Measurements from ENCODE around the gene SNAPC2.

Gene SNAPC2

DNA sequence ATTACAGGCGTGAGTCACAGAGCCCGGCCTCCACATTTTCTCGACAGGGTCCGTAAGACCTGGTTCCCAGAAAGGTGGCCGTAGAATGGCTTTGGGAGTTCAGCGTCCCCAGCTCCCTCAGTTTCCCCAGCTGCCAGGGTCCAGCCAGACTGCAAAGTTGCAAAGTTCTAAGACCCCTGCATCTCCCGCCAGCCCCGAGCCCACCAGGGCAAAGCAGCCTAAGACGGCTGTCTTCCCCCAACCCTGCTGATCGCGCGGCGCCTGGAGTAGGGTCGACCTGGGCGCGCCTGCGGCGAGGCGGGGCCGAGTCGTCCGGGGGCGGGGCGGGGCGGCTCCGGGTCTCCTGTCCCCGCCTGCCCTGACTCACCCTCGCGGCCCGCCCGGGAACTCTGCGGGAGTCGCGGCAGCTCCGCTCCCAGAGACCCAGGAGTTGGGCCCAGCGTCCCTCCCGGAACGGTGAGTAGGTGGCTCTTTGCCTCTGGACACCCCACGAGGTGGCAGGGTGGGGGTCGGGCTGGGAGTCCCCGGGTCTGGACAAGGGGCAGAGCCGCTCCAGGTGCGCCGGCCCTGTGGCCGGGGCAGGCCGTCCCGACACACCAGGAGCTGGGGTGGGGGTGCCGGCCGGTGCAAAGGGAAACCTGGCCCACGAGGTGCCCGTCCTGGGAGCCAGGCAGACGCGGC lies 31.9 kb upstream of the SNAPC2 start, which contains the start of gene LRRC8E:
Gene LRRC8E, plus strand, starts transcription at position 366 of the 681 bp plus-strand sequence. CDS start 7,094 bp downstream, outside the sequence.
- peak; percentile 56 for DNase-seq (ENCODE audit: low spot score)
- FAIRE-seq, result no peak

DNA sequence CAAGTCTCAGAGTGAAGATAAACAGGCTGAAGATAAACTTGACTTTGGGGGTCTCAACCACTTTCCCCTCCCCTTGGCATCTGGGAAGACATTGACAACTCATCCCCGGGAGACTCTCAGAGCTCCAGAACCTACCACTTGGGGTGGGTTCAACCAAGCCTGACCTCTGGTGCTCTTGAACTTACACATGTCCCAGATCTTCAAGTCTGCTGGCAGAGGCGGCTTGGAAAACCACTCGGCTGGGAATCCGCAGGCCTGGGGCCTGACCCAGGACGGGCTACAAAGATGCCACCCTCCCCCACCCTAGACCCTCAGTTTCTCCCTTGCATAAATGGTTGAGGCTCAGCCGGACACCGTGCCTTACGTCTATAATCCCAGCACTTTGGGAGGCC lies 31.3 kb upstream of the SNAPC2 start:
- DNase-seq (ENCODE audit: low spot score), result no peak
- no peak for FAIRE-seq

DNA sequence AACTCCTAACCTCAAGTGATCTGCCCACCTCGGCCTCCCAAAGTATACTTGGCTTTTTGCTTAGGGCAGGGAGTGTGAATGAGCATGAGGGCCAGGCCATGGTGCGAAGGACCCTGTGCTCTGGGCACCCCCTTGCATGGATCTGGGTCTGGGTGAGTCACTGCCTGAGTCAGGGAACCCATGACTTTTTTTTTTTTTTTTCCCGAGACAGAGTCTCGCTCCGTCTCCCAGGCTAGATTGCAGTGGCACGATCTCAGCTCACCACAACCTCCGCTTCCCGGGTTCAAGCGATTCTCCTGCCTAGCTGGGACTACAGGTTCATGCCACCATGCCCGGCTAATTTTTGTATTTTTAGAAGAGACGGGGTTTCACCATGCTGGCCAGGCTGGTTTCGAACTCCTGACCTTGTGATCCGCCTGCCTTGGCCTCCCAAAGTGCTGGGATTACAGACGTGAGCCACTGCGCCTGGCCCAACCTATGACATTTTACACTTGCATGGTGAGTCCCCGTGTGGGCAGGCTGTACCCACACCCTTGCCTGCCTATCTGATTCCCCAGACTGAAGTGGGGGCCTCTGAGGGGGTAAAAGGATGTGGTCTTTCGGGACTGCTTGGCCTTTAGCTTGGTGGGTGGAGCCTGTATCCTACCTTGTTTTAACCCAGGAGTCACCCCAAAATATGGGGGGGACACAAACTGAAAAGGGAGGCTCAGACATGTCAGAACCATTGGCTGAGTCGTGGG lies 26.6 kb upstream of the SNAPC2 start:
- DNase-seq (ENCODE audit: low spot score), result peak; percentile 71

DNA sequence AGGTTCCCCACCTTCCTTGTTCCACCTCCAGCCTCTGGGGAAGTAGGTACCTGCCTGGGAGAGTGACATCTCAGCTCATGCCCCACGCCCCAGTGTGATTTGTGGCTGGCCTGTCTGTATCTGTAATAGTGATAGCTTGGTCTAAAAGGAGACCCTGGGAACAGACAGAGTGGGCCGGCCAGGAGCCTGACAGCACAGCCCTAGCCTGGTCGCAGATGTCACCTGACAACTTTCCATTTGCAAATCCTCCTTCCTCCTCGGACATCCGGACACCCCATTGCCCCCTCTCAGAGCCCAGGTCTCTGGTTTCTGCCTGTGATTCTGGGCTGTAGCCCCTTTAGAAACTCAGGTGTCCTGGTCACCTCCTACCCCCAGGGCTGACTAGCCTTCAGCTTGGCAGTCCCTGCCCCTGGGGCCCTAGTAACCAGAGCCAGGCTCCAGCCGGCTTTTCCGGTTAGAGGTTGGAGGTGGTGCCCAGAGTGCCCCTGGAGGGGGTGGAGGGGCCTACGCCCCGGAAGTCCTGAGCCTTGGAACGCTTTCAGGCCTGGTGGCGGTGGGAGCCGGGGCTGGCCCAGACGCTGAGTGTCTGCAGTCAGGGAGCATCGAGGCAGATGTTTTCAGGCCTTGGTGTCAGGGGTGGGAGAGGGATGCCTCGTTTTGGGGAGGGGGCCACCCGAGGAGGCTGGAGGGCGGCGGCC lies 25.4 kb upstream of the SNAPC2 start:
- DNase-seq (ENCODE audit: low spot score) (no peak), FAIRE-seq (no peak)

More for the DNA sequence above, 26.6 kb upstream of the SNAPC2 start:
- peak; percentile 76 for FAIRE-seq

DNA sequence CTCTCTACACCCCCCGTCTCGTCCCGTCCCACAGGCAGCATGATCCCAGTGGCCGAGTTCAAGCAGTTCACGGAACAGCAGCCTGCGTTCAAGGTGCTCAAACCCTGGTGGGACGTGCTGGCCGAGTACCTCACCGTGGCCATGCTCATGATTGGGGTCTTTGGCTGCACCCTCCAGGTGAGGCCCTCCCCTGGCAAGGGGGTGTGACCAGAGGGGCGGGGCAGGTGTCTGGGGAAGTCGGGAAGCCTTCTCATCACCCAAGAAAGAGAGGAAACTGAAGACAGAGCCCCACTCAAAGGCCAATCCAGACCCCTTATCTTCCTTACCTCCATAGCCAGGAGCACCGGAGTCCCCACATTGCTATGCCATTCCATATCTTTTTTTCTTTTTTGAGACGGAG lies 24.6 kb upstream of the SNAPC2 start:
- FAIRE-seq (no peak), DNase-seq (ENCODE audit: low spot score) (no peak)

DNA sequence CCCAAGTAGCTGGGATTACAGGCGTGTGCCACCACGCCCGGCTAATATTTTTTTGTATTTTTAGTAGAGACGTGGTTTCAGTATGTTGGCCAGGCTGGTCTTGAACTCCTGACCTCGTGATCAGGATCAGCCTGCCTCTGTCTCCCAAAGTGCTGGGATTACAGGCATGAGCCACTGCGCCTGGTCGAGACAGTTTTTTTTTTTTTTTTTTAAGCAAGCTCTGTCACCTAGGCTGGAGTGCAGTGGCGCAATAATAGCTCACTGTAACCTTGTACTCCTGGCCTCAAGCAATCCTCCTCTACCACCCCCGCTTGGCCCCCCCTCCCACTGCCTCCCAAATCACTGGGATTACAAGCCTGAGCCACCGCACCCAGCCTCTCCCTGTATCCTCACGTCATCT lies 22.8 kb upstream of the SNAPC2 start:
- DNase-seq (ENCODE audit: low spot score) (no peak), FAIRE-seq (no peak)

DNA sequence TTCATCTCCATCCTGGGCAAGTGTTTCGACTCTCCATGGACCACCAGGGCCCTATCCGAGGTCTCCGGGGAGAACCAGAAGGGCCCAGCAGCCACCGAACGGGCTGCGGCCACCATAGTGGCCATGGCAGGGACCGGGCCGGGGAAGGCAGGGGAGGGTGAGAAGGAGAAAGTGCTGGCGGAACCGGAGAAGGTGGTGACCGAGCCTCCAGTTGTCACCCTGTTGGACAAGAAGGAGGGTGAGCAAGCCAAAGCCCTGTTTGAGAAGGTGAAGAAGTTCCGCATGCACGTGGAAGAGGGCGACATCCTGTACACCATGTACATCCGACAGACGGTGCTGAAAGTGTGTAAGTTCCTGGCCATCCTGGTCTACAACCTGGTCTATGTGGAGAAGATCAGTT lies 21.2 kb upstream of the SNAPC2 start:
- FAIRE-seq (no peak), DNase-seq (ENCODE audit: low spot score) (no peak)

DNA sequence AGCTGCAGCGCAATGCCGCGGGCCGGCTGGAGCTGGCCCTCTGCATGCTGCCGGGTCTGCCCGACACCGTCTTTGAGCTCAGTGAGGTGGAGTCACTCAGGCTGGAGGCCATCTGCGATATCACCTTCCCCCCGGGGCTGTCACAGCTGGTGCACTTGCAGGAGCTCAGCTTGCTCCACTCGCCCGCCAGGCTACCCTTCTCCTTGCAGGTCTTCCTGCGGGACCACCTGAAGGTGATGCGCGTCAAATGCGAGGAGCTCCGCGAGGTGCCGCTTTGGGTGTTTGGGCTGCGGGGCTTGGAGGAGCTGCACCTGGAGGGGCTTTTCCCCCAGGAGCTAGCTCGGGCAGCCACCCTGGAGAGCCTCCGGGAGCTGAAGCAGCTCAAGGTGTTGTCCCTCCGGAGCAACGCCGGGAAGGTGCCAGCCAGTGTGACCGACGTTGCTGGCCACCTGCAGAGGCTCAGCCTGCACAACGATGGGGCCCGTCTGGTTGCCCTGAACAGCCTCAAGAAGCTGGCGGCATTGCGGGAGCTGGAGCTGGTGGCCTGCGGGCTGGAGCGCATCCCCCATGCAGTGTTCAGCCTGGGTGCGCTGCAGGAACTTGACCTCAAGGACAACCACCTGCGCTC lies 20.3 kb upstream of the SNAPC2 start:
- DNase-seq (ENCODE audit: low spot score) (no peak), FAIRE-seq (no peak)

DNA sequence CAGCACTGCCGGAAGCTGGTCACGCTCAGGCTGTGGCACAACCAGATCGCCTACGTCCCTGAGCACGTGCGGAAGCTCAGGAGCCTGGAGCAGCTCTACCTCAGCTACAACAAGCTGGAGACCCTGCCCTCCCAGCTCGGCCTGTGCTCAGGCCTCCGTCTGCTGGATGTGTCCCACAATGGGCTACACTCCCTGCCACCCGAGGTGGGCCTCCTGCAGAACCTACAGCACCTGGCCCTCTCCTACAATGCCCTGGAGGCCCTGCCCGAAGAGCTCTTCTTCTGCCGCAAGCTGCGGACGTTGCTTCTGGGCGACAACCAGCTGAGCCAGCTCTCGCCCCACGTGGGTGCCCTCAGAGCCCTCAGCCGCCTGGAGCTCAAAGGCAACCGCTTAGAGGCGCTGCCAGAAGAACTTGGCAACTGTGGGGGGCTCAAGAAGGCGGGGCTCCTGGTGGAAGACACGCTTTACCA lies 19.7 kb upstream of the SNAPC2 start:
- no peak for DNase-seq (ENCODE audit: low spot score)
- no peak for FAIRE-seq

DNA sequence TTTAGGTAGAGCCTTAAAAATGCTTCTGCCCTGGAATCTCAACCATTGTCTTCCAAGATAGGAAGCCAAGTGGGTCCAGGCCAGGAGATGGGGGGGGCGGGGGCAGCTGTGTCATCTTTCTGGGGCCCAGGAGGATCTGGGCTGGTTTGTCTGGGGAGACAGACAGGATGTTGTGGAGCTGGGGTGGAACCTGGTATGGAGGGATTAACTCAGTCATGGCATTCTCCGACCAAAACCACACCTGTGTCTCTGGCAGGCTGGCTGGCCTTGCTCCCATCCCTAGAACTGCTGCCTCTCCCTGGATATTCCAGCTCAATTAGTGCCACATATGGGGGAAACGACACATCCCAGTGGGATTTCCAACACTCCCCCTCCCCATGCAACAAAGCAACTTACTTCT lies 19.2 kb upstream of the SNAPC2 start:
- DNase-seq (ENCODE audit: low spot score) (no peak), FAIRE-seq (no peak)

DNA sequence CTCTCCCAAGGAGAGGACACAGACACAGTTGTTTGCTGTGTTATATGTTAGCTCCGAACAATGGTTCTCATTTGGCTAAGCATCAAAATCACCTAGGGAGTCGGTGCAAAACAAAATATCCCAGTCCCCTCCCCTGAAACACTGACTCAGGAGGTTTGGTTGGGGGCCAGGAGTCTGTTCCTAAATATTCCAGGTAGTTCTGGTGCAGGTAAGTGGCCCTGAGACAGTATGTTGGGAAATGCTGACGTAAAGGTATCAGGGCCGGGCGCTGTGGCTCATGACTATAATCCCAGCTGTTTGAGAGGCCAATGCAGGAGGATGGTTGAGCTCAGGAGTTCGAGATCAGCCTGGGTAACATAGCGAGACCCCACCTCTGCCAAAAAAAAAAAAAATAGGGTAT lies 18.8 kb upstream of the SNAPC2 start:
- DNase-seq (ENCODE audit: low spot score) (no peak), FAIRE-seq (no peak)

DNA sequence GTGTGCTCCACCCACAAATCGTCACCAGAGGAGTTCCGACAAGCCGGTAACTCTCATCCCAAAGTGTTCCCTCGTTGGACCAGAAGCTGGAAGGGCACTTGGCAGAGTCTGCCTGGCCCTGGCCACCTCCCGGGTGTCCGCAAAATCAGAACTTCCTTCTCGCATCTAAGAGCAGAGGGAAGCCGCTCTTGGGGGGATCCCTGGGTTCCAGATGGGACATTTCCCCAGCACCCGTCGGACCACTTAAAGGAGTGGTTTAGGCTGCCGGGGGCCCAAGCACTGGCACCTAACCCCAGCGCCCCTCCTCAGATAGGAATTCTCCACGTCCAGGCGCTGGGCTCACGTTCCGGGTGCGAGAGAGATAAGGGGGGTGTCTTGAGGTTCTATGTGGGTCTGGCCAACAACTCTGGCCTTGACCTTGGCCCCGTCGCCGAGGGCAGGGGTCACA lies 17.3 kb upstream of the SNAPC2 start:
- FAIRE-seq (no peak), DNase-seq (ENCODE audit: low spot score) (no peak)

DNA sequence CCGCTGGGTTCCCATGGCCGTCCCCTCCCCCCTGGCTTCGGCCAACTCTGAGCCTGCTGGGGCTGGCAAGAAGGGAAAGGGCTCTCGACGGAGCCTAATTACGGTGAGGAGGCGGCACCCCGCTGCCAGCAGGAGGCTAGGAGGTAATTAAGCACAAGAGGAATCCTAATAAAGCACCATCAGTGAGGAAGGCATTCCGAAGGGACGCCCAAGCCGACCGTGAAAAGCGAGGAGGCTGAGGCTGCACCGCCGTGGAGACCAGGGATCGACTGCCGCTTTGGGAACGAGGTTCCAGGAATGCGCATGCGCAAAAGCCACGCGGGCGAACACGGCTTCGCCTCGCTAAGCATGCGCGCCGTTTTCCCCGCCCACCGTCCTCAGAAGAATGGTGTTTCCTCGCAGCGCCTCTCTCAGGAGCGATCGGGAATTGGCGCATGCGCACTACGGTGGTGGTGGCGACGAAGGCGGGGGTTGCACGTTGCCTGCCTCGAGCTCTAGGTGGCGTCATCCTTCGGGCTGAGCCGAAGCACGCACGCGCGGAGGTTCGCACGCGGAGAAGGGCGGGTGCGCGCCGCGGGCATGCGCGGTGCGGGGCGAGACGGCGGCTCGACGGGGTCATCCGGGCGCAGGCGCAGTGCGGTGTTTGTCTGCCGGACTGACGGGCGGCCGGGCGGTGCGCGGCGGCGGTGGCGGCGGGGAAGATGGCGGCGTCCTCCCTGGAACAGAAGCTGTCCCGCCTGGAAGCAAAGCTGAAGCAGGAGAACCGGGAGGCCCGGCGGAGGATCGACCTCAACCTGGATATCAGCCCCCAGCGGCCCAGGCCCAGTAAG lies 16.7 kb upstream of the SNAPC2 start, which contains the start of gene MAP2K7:
Gene MAP2K7, plus strand, starts transcription at position 634 of the 830 bp plus-strand sequence. Its CDS starts 68 bp downstream, at position 702.
- peak; percentile 99 for DNase-seq (ENCODE audit: low spot score)
- FAIRE-seq, result peak; percentile 88

DNA sequence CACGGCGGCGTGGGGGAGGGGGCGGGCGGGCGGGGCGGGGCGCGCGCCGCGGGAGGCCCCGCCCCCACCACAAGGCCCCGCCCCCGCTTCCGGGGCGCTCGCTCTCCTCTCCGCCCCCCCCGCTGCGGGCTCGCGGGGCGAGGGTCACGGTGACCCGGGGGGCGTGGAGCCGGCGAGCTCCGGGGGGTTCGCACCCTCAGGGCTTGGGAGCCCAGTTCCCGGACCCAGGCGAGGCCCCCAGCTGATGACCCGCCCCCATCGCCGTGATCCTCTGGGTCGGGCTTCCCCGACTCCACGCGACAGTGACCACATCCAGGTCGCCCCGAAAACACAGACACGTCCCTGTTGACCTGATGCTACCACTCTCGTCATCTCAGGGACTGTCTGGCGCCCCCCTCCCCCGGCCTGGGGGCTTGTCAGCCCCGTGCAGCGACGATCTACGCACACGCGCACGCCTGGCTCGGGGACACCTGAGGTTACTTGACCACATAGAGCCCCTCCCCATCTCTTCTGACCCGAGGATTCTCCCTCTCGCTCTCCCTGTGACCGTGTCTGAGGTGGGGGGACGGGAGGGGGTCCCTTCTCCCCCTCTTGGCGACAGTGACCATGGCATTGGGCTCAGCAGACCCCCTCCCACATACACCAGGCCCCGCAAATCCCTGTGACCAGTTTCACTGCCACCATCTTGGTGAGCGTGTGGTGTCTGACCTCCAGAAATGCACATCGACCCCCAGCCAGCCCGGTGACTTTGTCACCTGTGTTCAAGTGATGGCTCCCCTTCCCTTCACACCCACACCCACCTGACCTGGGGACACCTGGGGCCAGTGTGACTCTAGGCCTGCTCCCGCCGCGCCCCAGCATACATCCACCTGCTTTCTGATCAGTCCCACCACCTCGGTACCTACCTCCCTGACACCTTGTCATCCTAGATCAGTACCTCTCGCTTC lies 15.8 kb upstream of the SNAPC2 start:
- DNase-seq (ENCODE audit: low spot score), result no peak
- no peak for FAIRE-seq

DNA sequence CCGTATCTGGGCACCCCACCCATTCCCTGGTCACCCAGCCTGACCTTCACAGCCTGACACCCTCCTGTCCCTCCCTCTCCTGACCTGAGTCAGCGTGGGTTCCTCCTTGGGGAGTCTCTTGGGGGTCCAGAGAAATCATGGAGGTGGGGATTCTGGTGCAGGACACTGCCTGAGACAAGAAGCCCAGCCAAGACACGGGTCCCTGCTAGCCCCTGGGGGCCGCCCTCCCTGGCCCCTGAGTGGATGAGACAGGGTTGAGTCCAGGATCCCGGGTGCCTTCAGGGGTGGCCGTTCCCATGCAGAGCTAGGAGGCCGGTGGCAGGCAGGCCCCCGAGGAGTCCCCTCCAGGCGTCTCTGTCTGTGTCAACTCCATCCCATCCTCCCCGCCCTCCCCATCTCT lies 14.9 kb upstream of the SNAPC2 start:
- DNase-seq (ENCODE audit: low spot score), result no peak
- FAIRE-seq, result no peak

DNA sequence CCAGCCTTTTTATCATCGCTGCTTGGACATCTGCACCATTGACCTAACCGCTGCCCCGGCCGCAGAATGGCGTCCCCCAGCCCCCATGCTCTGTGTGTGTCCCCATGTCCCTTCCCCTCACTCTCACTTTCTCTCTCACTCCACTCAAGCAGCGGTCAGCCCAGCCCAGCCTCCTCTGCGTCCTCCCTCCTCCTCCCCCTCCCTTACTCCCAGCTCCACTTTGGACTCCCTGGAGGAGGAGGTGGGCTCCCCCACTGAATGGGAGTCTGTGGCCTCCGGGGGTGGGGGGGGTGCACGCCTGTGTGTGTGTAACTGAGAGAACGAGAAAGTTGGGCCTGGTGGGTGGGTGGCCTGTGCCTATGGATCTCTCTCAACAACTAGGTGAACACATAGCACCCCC lies 14.3 kb upstream of the SNAPC2 start:
- no peak for FAIRE-seq
- DNase-seq (ENCODE audit: low spot score), result no peak

DNA sequence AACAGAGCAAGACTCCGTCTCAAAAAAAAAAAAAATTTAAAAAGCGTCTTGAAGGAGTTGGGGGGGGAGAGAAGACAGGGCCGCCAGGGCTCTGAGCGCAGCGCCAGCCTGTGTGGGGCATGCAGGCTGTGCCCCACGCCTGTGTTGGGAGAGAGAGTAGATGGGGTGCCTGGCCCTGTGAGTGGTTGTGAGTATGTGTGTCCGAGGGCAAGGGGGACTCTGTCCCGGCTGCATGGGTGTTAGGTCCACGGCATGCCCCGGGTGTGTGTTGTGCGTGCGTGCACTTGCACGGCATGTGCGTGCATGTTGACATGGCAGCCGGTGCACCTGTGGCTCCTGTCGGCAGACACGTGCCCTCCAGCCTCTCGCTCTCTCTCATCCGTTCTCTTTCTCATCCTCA lies 13.0 kb upstream of the SNAPC2 start:
- no peak for FAIRE-seq
- DNase-seq (ENCODE audit: low spot score), result no peak

DNA sequence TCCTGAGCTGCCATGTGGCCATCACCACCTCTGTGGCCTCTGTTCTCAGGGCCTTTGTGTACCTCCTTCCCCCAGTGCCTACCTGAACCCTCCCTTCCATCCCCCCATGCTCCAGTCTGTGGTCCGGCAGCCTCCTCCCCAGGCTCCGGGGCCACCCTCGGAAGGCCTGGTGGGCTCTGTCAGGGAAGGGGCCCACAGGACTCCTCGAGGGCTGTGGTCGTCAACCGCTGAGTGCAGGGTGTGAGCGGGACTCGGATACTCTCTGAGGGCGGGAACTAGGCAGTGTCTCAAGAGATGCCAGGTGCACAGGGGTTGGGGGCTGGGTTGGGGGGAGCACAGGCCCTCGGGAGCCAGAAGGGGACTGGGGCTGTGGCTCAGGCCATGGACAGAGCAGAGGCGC lies 12.6 kb upstream of the SNAPC2 start:
- FAIRE-seq (no peak), DNase-seq (ENCODE audit: low spot score) (no peak)

DNA sequence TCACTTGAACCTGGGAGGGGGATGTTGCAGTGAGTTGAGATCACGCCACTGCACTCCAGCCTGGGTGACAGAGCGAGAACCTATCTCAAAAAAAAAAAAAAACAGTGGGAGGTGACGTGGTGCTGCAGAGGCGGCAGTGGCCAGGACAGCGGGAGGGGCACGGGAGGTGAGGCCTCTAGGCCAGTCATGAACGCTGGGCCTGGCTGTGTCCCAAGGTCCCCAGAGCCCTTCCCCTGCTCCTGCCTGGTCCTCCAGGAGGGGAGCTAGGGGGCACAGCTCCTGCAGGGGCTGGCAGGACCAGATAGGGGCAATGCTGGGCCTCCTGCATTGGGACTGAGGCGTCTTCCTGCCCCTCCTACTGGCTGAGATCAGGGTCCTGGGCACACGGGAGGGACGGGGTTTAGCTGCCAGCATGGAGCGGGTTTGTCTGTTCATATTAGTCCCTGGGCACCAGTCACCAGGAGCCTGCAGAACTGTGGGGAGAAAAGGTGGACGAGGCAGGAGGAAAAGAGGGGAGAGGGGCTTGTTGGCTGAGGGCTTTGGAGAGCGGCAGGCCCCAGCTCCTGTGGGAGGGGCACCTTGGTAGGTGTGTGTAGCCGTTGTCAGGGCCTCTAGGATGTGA lies 11.9 kb upstream of the SNAPC2 start:
- DNase-seq (ENCODE audit: low spot score), result no peak
- FAIRE-seq, result no peak
